Mononuclear cell (primary cell): ENCODE measurements around the gene CRYL1. TPM values are rescaled to one million over a fixed set of nuclear protein-coding genes. Genes with fewer than 3 reads are reported as not detected.

ENCODE experiments used
- H3K27me3 ChIP-seq: 2 replicates; pipeline ENCODE4 v1.6.0; 2011; ENCODE audit warnings: low read length, control low read depth; ENCODE audit not compliant: insufficient read depth
- H3K4me1 ChIP-seq: 2 replicates; pipeline ENCODE4 v1.5.1; 2011; ENCODE audit warnings: mild to moderate bottlenecking, low read length, control low read depth; ENCODE audit not compliant: insufficient read depth
- H3K4me3 ChIP-seq: 2 replicates; pipeline ENCODE4 v1.5.1; 2011; ENCODE audit warnings: mild to moderate bottlenecking, low read length, moderate library complexity
- H3K9me3 ChIP-seq: 2 replicates; pipeline ENCODE4 v1.5.1; 2011; ENCODE audit warnings: low read depth, mild to moderate bottlenecking, control low read depth, low read length
- total RNA-seq: library from RNA; depleted of rRNA; stranded (reverse); fragments of >200 nt; gene quantifications from one replicate; pipeline ENCODE4 v1.2.3, GENCODE V29; 2012

CRYL1 gene
- total RNA-seq, 1 donor, result 18.2 TPM

DNA sequence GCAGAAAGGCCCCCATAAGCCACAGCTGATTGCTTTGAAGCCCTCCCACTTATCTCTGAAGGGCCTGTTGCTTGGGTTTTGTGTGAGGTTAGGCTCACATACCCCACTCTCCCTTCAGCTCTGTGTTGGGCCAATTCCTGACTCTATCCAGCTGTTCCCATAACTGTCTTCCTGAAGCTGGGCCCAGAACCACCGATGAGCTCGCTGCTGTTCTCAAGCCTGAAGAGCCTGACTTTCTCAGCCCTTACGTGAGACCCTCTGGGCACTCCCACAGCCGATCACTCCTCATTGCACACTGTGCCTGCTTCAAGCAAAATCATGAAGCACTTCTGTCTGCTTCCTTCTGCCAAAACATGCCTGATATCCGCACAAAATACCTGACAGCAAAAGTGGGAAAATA is 124.1 kb downstream of the CRYL1 start:
- Histone ChIP-seq H3K9me3 (no peaks in the 10 kb centered on the region), H3K4me1 (no peaks in the 10 kb centered on the region), H3K27me3 (no peaks in the 10 kb centered on the region), H3K4me3 (no peak overlapping the region)

DNA sequence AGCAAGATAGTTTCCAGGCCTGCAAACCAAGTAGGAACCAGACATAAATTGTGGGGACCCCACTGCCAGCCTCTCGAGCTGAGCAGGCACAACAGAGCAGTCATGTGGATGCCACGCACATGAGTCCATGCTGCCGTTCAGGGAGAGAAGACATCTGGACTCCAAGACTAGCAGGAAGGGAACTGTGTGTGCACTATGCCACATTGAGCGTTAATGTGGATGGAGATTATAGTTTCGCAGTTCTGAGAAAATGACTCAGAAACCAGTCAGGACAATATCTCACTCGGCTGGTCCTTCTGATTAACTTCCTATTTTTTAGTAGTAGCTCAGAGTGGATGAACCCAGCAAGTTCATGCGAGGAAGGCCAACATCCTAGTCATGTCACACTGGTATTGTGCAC is 124.9 kb downstream of the CRYL1 start:
- H3K4me3 ChIP-seq, result no peak overlapping the region
- H3K4me1 ChIP-seq, result no peaks in the 10 kb centered on the region
- H3K9me3 ChIP-seq, result no peaks in the 10 kb centered on the region
- no peaks in the 10 kb centered on the region for H3K27me3 ChIP-seq

- Histone ChIP-seq H3K9me3 (no peaks in the 10 kb centered on the region), H3K27me3 (no peaks in the 10 kb centered on the region), H3K4me3 (no peak overlapping the region), H3K4me1 (no peaks in the 10 kb centered on the region)
Measured at GRCh38 chr13:20399961-20400360, 125.7 kb downstream of the CRYL1 start.

DNA sequence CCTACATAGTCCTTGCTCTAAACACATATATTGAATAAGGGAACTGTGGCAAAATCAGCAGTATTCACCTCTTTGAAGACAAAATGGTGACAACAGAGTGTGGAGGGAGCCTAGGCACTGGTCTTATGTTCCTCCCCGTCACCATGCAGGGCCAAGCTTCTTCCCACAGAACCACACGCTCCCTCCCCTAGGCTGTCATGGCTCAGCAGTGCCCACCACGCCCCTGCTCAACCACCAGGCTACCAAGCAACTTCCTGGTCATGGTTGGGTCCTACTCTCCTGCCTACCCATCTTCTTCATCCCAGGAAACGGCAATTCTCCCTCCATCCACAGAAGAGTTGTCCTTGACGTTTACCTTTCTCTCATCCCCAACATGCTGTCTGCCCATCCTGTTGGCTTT is 126.1 kb downstream of the CRYL1 start:
- H3K27me3 ChIP-seq, result no peaks in the 10 kb centered on the region
- no peak overlapping the region for H3K4me3 ChIP-seq

DNA sequence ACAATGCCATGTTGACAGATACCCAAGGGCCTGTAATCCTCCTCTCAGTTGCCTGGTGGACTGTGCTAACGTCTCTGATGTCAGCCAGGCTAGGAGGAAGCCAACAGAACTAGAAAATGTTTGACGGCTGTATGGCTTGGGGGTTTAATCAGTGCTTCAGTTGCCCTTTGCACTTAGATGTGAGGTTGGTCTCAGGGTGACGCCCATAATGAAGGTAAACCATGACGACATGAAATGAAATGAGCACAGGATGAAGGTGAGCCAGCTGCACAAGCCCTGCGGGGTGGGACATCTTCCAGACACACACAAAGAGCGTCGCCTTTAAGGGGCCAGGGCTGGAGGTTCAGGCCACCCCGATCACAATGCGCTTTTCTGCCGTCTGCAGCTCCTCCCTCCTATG is 127.2 kb downstream of the CRYL1 start:
- no peak overlapping the region for H3K4me3 ChIP-seq
- H3K4me1 ChIP-seq, result no peaks in the 10 kb centered on the region
- H3K9me3 ChIP-seq, result no peaks in the 10 kb centered on the region
- no peaks in the 10 kb centered on the region for H3K27me3 ChIP-seq

More for the DNA sequence above, 126.1 kb downstream of the CRYL1 start:
- H3K4me1 ChIP-seq, result no peaks in the 10 kb centered on the region
- no peaks in the 10 kb centered on the region for H3K9me3 ChIP-seq

GRCh38 chr13:20397896-20398295 is 127.8 kb downstream of the CRYL1 start:
- no peaks in the 10 kb centered on the region for H3K9me3 ChIP-seq
- no peaks in the 10 kb centered on the region for H3K27me3 ChIP-seq
- H3K4me3 ChIP-seq, result no peak overlapping the region
- no peaks in the 10 kb centered on the region for H3K4me1 ChIP-seq

GRCh38 chr13:20395061-20395916 is 130.4 kb downstream of the CRYL1 start:
- no peaks in the 10 kb centered on the region for H3K9me3 ChIP-seq
- no peak overlapping the region for H3K4me3 ChIP-seq
- no peaks in the 10 kb centered on the region for H3K4me1 ChIP-seq
- H3K27me3 ChIP-seq, result no peaks in the 10 kb centered on the region

DNA sequence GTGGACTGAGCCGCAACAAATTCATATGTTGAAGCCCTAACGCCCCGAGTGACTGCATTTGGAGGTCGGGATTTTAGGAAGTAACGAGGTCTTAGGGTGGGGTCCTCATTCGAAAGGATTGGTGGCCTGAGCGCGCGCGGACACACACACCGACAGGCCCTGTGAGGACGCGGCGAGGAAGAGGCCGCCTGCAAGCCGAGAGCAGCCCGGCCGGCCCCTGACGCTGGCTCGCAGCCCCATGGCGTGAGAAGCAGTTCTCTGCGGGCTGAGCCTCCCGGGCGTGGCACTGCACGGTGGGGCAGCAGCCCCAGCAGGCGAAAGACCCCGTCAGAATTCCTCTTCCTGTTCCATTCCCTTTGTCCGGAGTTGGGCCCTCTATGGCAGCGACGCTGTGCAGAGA is 131.2 kb downstream of the CRYL1 start:
- Histone ChIP-seq H3K4me3 (no peak overlapping the region), H3K4me1 (no peaks in the 10 kb centered on the region), H3K27me3 (no peaks in the 10 kb centered on the region), H3K9me3 (no peaks in the 10 kb centered on the region)

DNA sequence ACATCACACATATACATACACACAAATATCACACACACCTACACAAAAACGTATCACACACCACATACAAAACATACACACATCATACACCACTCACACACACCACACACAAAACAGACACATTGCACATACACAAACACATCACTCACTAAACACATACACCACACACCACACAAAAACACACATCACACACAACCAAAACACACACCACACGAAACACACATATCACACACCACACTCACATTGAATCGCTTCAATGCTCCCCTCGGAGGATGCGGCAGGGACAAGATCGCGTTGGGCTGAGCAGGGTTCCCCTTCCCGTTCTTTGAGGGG is 131.5 kb downstream of the CRYL1 start:
- Histone ChIP-seq H3K27me3 (no peaks in the 10 kb centered on the region), H3K4me1 (no peaks in the 10 kb centered on the region), H3K9me3 (no peaks in the 10 kb centered on the region), H3K4me3 (no peak overlapping the region)

GRCh38 chr13:20393273-20394168 is 132.1 kb downstream of the CRYL1 start:
- no peaks in the 10 kb centered on the region for H3K9me3 ChIP-seq
- no peaks in the 10 kb centered on the region for H3K27me3 ChIP-seq
- H3K4me3 ChIP-seq, result no peak overlapping the region
- no peaks in the 10 kb centered on the region for H3K4me1 ChIP-seq

- Histone ChIP-seq H3K9me3 (no peaks in the 10 kb centered on the region), H3K4me1 (no peaks in the 10 kb centered on the region), H3K4me3 (no peak overlapping the region), H3K27me3 (no peaks in the 10 kb centered on the region)
Measured at GRCh38 chr13:20392530-20392929, 133.1 kb downstream of the CRYL1 start.

GRCh38 chr13:20391597-20392452 is 133.8 kb downstream of the CRYL1 start:
- no peaks in the 10 kb centered on the region for H3K9me3 ChIP-seq
- H3K27me3 ChIP-seq, result no peaks in the 10 kb centered on the region

GRCh38 chr13:20390526-20391175 is 135.0 kb downstream of the CRYL1 start:
- Histone ChIP-seq H3K4me3 (no peak overlapping the region), H3K27me3 (no peaks in the 10 kb centered on the region), H3K9me3 (no peaks in the 10 kb centered on the region), H3K4me1 (no peaks in the 10 kb centered on the region)

More at GRCh38 chr13:20391597-20392452, 133.8 kb downstream of the CRYL1 start:
- Histone ChIP-seq H3K4me1 (no peaks in the 10 kb centered on the region), H3K4me3 (no peak overlapping the region)

- no peaks in the 10 kb centered on the region for H3K4me1 ChIP-seq
- H3K27me3 ChIP-seq, result no peaks in the 10 kb centered on the region
- H3K4me3 ChIP-seq, result no peak overlapping the region
- H3K9me3 ChIP-seq, result no peaks in the 10 kb centered on the region
Measured at GRCh38 chr13:20389696-20390525, 135.7 kb downstream of the CRYL1 start.
